Caco-2 (cell line): ENCODE measurements around the gene SDF4. TPM values are rescaled to one million over a fixed set of nuclear protein-coding genes. Genes with fewer than 3 reads are reported as not detected.

Source experiments
- BruUV-seq: library from RNA; stranded (reverse); fragments of 400-500 nt; replicated peaks from 2 replicates; lab custom pipeline; 2021; lab: Mats Ljungman, UMichigan
- CTCF ChIA-PET: fragments of 300-600 bp; sonication (Branson Sonifier 250); formaldehyde crosslinking; loops from one replicate; lab custom pipeline; 2022; ENCODE audit warnings: antibody characterized with exemption; lab: Charles Lee
- POLR2A ChIA-PET: fragments of 300-600 bp; sonication (Branson Sonifier 250); formaldehyde crosslinking; loops from one replicate; lab custom pipeline; 2022; ENCODE audit warnings: antibody characterized with exemption; lab: Charles Lee
- DNase-seq, 2 experiments: peaks; one replicate each; pipeline versions ENCODE4 v3.0.0 to v3.0.0-alpha.2; 2020 to 2022
- H3K27me3 ChIP-seq: replicated peaks from 2 replicates; pipeline ENCODE4 v1.6.0; 2011; ENCODE audit warnings: low read length; ENCODE audit not compliant: control insufficient read depth, insufficient read depth
- H3K36me3 ChIP-seq: 2 replicates; pipeline ENCODE4 v1.5.1; 2011; ENCODE audit warnings: low read length; ENCODE audit not compliant: control insufficient read depth, insufficient read depth
- H3K4me1 ChIP-seq: fragments of 250-450 bp; sonication (Bioruptor Pico); 2 replicates; pipeline ENCODE4 v1.5.1; 2020; ENCODE audit warnings: mild to moderate bottlenecking
- H3K4me3 ChIP-seq: 2 replicates; pipeline ENCODE4 v1.5.1; 2011; ENCODE audit warnings: low read depth, mild to moderate bottlenecking, control low read depth, low read length
- H3K9me3 ChIP-seq: fragments of 250-450 bp; sonication (Bioruptor Pico); 2 replicates; pipeline ENCODE4 v1.5.1; 2020; ENCODE audit warnings: mild to moderate bottlenecking, moderate library complexity
- H3K27ac Mint-ChIP-seq: one replicate; pipeline ENCODE4 v1.8.0; 2022; ENCODE audit warnings: mixed read lengths; ENCODE audit not compliant: unreplicated experiment
- H3K27me3 Mint-ChIP-seq: one replicate; pipeline ENCODE4 v1.8.0; 2022; ENCODE audit warnings: mixed read lengths; ENCODE audit not compliant: insufficient read depth, unreplicated experiment
- H3K36me3 Mint-ChIP-seq: one replicate; pipeline ENCODE4 v1.8.0; 2022; ENCODE audit warnings: mild to moderate bottlenecking, mixed read lengths; ENCODE audit not compliant: insufficient read depth, unreplicated experiment
- H3K4me1 Mint-ChIP-seq: one replicate; pipeline ENCODE4 v1.8.0; 2022; ENCODE audit warnings: low read depth, mixed read lengths; ENCODE audit not compliant: unreplicated experiment
- H3K4me3 Mint-ChIP-seq: one replicate; pipeline ENCODE4 v1.8.0; 2022; ENCODE audit warnings: mild to moderate bottlenecking, moderate library complexity, mixed read lengths; ENCODE audit not compliant: unreplicated experiment
- H3K9me3 Mint-ChIP-seq: one replicate; pipeline ENCODE4 v1.8.0; 2022; ENCODE audit warnings: mixed read lengths; ENCODE audit not compliant: unreplicated experiment
- intact Hi-C: fragments of 100-400 bp; cut with micrococcal nuclease; formaldehyde crosslinking; loops from one replicate; pipeline ENCODE4 v1.10.0; 2022; ENCODE audit not compliant: unreplicated experiment
- total RNA-seq: library from RNA; stranded (reverse); gene quantifications from 2 replicates; pipeline ENCODE4 v1.2.3, GENCODE V29; 2022
- TF ChIP-seq, protein P1 (sequence below), 2 experiments: fragments of 200-600 bp in 1 of 2; IDR thresholded peaks; 1 replicate in 1 of 2; 2 replicates in 1 of 2; pipeline versions ENCODE4 v1.5.1 to v1.8.0; 2011 to 2022; ENCODE audit warnings: antibody characterized with exemption in 1 of 2, control low read depth in 1 of 2, inconsistent platforms in 1 of 2, low read depth in 1 of 2, low read length in 1 of 2, mild to moderate bottlenecking in 1 of 2, moderate library complexity in 1 of 2; ENCODE audit not compliant: insufficient read depth in 1 of 2, severe bottlenecking in 1 of 2, unreplicated experiment in 1 of 2

SDF4 gene
- total RNA-seq, 1 experiment from 2014 or later, result 140 TPM

DNA sequence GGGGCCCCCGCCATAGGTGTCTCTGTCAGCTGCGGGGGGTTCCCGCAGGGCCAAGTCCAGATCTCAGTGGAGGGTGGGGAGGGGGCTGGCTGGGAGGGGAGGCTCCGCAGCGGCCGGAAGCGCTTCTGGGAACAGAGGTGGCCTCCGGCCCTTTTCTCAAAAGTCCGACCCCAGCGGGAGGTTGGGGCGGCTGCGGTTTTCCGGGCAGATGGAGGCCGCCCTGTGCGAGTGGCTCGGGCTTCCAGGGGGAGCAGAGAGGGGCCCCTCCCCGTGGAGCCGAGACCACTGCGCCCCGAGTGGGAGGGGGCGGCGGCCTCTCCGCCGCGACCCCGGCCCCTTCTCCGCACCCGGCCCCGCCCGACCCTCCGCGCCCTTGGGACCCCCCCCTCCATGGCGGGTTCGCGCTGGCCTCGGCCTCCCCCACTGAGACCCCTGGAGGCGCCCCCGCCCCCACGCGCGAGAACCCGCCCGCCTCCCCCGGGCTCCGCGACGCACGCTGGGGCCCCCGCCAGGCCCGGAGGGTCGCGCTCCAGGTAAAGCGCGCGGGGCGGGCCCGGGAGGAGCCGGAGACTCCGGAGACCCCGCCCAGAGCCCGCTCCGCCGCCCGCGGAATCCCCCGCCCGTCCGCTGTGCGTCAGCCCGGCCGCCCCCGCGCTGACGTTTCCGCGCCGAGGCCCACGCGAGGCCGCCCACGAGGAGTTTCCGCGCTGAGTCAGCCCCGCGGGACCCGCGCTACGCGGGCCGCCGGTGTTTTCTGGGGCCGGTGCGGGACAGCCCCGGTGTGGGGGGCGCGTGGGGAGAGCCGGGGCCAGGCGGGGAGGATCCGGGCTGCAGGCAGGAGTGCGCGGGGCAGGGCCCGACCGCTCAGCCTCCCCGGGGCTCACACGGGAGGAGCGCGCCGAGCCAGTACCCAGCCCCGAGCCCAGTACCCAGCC, 30.7 kb downstream of the SDF4 start:
- H3K27ac Mint-ChIP-seq, result no peak overlapping the region
- H3K9me3 ChIP-seq, result no peaks in the 10 kb centered on the region
- H3K4me3 Mint-ChIP-seq, result peak overlapping the region; percentile 35
- peak in 1 of 2 experiments; percentile 63 for DNase-seq
- ChIA-PET POLR2A (interaction anchor here (0.7 kb wide), 1 partner anchor 76 kb away, joined by 3 read pairs; no protein-coding TSS in a partner anchor), CTCF (no interaction called here)
- no peaks in the 10 kb centered on the region for H3K36me3 ChIP-seq
- intact Hi-C loops, result no loop called here
- no peaks in the 10 kb centered on the region for H3K27me3 Mint-ChIP-seq
- TF ChIP-seq, protein P1, sequence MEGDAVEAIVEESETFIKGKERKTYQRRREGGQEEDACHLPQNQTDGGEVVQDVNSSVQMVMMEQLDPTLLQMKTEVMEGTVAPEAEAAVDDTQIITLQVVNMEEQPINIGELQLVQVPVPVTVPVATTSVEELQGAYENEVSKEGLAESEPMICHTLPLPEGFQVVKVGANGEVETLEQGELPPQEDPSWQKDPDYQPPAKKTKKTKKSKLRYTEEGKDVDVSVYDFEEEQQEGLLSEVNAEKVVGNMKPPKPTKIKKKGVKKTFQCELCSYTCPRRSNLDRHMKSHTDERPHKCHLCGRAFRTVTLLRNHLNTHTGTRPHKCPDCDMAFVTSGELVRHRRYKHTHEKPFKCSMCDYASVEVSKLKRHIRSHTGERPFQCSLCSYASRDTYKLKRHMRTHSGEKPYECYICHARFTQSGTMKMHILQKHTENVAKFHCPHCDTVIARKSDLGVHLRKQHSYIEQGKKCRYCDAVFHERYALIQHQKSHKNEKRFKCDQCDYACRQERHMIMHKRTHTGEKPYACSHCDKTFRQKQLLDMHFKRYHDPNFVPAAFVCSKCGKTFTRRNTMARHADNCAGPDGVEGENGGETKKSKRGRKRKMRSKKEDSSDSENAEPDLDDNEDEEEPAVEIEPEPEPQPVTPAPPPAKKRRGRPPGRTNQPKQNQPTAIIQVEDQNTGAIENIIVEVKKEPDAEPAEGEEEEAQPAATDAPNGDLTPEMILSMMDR (IDR thresholded peaks at IDR 0.05; ENCODE audit: insufficient read depth in 1 of 2, low read depth in 1 of 2, low read length in 1 of 2, severe bottlenecking in 1 of 2, unreplicated experiment in 1 of 2), result no peak
- H3K4me3 ChIP-seq, result peak overlapping the region; percentile 39
- no peaks in the 10 kb centered on the region for H3K36me3 Mint-ChIP-seq
- no peaks in the 10 kb centered on the region for H3K27me3 ChIP-seq
- no peaks in the 10 kb centered on the region for H3K4me1 Mint-ChIP-seq
- no peaks in the 10 kb centered on the region for H3K9me3 Mint-ChIP-seq
- no TSS peak for BruUV-seq
- no peaks in the 10 kb centered on the region for H3K4me1 ChIP-seq

DNA sequence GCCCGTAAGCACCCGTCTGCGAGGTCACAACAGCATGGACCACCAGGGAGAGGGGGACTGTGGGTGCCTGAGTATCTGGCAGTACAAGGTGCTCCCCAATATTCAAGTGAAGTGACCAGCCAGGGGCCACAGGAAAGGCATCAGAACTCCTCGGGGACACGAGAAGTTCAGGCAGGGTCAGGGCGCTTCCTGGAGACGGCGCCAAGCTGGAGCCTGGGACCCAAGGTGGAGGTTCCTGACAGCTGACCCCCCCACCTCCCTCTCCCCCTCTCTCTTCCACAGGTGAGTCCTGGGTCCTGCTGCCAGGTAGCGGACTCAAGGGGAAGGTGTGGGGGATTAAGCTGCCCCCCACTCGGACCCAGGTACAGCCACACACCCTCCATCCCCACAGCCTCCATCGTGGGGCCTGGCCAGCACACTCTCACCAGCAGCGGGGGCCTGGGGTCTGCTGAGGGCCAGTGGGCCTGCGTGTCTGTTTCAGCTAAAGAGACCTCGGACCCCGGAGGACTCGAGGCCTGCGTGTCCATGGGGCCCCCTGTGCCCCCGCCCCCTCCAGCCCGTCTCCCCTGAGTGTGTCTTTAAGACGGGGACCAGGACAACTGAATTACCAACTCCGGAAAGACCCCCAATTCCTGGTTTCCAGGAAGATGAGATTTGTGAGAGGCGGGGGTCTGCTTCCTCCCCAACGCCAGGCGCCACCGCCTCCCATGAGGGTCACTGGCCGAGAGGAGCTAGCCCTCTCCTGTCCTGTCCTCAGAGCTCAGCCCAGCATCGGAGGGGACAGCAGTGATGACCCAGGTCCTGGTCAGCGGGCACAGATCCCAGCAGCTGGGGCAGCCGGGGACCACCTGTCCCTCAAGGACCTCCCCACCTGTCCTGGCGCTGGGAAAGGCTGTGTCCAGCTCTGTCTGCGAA, 31.6 kb downstream of the SDF4 start:
- H3K4me3 ChIP-seq, result peak overlapping the region; percentile 39; the same call in 1 of the 2 replicates
- CTCF ChIA-PET, result no interaction called here
- DNase-seq, result no peak
- H3K9me3 ChIP-seq, result no peaks in the 10 kb centered on the region
- no peaks in the 10 kb centered on the region for H3K27me3 ChIP-seq
- Mint-ChIP-seq H3K27me3 (no peaks in the 10 kb centered on the region), H3K4me1 (no peaks in the 10 kb centered on the region), H3K27ac (no peak overlapping the region), H3K4me3 (peak overlapping the region; percentile 35), H3K9me3 (peaks cover under 1% of the 10 kb centered on the region), H3K36me3 (no peaks in the 10 kb centered on the region)
- POLR2A ChIA-PET, result interaction anchor here (0.7 kb wide), 1 partner anchor 75 kb away, joined by 3 read pairs; no protein-coding TSS in a partner anchor
- H3K4me1 ChIP-seq, result no peaks in the 10 kb centered on the region
- BruUV-seq, result no TSS peak
- H3K36me3 ChIP-seq, result no peaks in the 10 kb centered on the region
- intact Hi-C loops, result no loop called here
- TF ChIP-seq, protein P1 (IDR thresholded peaks at IDR 0.05; ENCODE audit: insufficient read depth in 1 of 2, low read depth in 1 of 2, low read length in 1 of 2, severe bottlenecking in 1 of 2, unreplicated experiment in 1 of 2), result no peak
